WTC11 (cell line): Measurements from ENCODE around the gene SUMF1.

Source experiments
- ESRRA ChIP-seq: sonication (generic); formaldehyde crosslinking; IDR thresholded peaks from 2 replicates; pipeline ENCODE4 v1.8.1; 2022; ENCODE audit warnings: mild to moderate bottlenecking, missing genetic modification reagents, borderline replicate concordance
- NFE2L1 ChIP-seq: sonication (generic); formaldehyde crosslinking; IDR thresholded peaks from 2 replicates; pipeline ENCODE4 v1.8.1; 2023; ENCODE audit warnings: missing genetic modification reagents
- TF ChIP-seq, protein P1 (sequence below): fragments of 200-600 bp; IDR thresholded peaks from 2 replicates; pipeline ENCODE4 v1.8.0; 2022; ENCODE audit warnings: antibody characterized with exemption

DNA sequence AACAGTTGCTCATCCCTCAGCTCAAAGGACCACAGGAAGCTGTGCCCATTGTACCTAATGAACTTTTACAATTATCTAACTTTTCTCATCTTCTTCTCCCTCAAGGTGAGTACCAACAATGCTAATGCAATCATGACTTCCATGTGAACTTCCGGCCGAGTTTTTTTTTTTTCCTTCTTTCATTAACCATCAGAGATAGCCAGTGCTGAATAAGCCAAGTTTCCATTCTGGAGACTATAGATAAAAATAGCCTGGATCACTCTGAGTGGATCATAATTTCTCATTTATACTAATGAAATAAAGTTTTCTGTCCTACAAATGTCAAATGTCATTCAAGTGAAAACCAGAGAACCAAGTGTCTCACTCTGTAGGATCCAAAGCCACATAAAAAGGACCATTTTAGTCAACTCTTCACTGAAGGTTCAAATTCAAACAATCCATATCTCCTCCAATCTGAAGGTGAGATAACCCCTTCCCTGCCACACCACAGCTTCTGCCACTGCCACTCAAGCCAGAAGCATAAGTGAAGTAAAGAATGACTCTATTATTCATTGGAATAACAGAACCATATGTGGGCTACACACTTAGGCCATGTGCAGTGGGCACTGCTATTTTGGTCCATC lies 5.5 kb downstream of the SUMF1 start:
- TF ChIP-seq, protein P1, sequence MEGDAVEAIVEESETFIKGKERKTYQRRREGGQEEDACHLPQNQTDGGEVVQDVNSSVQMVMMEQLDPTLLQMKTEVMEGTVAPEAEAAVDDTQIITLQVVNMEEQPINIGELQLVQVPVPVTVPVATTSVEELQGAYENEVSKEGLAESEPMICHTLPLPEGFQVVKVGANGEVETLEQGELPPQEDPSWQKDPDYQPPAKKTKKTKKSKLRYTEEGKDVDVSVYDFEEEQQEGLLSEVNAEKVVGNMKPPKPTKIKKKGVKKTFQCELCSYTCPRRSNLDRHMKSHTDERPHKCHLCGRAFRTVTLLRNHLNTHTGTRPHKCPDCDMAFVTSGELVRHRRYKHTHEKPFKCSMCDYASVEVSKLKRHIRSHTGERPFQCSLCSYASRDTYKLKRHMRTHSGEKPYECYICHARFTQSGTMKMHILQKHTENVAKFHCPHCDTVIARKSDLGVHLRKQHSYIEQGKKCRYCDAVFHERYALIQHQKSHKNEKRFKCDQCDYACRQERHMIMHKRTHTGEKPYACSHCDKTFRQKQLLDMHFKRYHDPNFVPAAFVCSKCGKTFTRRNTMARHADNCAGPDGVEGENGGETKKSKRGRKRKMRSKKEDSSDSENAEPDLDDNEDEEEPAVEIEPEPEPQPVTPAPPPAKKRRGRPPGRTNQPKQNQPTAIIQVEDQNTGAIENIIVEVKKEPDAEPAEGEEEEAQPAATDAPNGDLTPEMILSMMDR = no peak
- TF ChIP-seq ESRRA (CRISPR knock-in tag) (no peak), NFE2L1 (CRISPR knock-in tag) (no peak)
